Measurements from ENCODE around the gene AGT.

GRCh38 chr1:230705289-230706019 is 8.5 kb downstream of the AGT start:
- no peak for TF ChIP-seq SMAD3 (CRISPR knock-in tag; IDR thresholded peaks at IDR 0.05; ENCODE audit: borderline replicate concordance)
- no peak for TF ChIP-seq ATF3 (CRISPR knock-in tag; conservative IDR thresholded peaks at IDR 0.05)
- no peak for TF ChIP-seq MLX (CRISPR knock-in tag; IDR thresholded peaks at IDR 0.05)
